ENCODE data around the gene PDZRN3.

DNA sequence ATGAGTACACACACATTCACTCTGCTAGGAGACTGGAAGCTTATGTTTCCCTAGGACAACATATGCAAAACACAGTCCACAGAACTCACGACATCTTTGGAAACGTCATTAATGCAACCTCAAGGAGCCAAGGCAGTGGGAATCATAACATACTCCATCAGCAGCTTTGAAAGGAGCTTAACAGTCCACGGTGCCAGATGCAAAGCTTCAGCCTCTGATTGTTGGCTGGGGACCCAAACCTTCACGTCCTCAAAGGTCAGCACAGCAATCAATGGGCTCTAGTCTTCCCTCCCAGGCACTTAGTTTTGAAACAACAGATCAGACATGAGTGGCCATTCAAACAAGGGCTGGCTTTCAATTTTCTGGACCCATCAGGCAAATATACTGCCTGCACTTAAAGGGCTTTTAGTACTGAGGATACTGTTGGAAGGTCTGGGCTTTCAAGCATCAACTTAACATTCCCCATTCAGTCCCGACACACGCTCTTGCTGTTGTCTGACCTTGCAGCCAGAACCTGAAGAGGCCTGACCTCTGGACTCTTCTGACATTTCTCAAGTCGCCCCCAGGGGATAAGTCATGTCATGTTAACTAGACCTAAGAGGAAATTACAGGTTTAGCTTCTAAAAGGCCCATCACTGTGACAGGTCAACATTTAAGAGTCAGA, 223.0 kb downstream of the PDZRN3 start:
- TF ChIP-seq, protein P1, sequence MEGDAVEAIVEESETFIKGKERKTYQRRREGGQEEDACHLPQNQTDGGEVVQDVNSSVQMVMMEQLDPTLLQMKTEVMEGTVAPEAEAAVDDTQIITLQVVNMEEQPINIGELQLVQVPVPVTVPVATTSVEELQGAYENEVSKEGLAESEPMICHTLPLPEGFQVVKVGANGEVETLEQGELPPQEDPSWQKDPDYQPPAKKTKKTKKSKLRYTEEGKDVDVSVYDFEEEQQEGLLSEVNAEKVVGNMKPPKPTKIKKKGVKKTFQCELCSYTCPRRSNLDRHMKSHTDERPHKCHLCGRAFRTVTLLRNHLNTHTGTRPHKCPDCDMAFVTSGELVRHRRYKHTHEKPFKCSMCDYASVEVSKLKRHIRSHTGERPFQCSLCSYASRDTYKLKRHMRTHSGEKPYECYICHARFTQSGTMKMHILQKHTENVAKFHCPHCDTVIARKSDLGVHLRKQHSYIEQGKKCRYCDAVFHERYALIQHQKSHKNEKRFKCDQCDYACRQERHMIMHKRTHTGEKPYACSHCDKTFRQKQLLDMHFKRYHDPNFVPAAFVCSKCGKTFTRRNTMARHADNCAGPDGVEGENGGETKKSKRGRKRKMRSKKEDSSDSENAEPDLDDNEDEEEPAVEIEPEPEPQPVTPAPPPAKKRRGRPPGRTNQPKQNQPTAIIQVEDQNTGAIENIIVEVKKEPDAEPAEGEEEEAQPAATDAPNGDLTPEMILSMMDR (IDR thresholded peaks at IDR 0.05) = no peak
- no peak for TF ChIP-seq POLR2A (IDR thresholded peaks at IDR 0.05)
